Gastroesophageal sphincter (tissue), 3 donors: ENCODE data around the gene RERE.

Experiments
- EP300 ChIP-seq: sonication (generic); formaldehyde crosslinking; IDR thresholded peaks from one replicate; pipeline ENCODE4 v1.6.1; 2017; ENCODE audit warnings: antibody characterized with exemption, mild to moderate bottlenecking
- POLR2A ChIP-seq, 2 donors: fragments of 450-650 bp; IDR thresholded peaks; one replicate each; pipeline ENCODE4 v1.6.1; 2017; ENCODE audit warnings: antibody characterized with exemption in 2 of 2, mild to moderate bottlenecking in 2 of 2, moderate library complexity in 1 of 2
- POLR2AphosphoS5 ChIP-seq: sonication (generic); formaldehyde crosslinking; IDR thresholded peaks from one replicate; pipeline ENCODE4 v1.6.1; 2017; ENCODE audit warnings: antibody characterized with exemption
- TF ChIP-seq, protein P1 (sequence below), 4 experiments: fragments of 200-600 bp in 2 of 4; fragments of 450-650 bp in 2 of 4; sonication (generic) in 1 of 4; IDR thresholded peaks; one replicate each; pipeline ENCODE4 v1.5.1; 2017 to 2019; ENCODE audit warnings: antibody characterized with exemption in 4 of 4, mild to moderate bottlenecking in 2 of 4, moderate library complexity in 2 of 4

DNA sequence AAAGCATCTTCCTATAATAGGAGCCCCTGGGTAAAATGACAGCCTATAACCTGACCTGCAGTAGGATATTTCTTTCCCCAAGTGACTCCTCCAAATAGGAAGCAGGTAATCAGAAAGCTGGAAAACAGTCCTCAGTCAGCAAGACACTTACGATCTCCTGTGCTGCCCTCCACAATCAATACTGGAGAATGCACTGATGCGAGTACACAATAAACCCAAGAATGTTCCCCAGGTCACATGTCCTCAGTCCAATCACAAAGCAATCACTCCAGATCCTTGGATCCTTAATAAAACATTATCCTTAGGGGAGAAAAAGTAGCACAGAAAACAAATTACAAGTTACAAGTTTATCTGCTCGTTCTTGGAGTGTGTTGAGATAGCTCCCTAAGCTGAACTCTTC, 266.4 kb downstream of the RERE start:
- TF ChIP-seq, protein P1, sequence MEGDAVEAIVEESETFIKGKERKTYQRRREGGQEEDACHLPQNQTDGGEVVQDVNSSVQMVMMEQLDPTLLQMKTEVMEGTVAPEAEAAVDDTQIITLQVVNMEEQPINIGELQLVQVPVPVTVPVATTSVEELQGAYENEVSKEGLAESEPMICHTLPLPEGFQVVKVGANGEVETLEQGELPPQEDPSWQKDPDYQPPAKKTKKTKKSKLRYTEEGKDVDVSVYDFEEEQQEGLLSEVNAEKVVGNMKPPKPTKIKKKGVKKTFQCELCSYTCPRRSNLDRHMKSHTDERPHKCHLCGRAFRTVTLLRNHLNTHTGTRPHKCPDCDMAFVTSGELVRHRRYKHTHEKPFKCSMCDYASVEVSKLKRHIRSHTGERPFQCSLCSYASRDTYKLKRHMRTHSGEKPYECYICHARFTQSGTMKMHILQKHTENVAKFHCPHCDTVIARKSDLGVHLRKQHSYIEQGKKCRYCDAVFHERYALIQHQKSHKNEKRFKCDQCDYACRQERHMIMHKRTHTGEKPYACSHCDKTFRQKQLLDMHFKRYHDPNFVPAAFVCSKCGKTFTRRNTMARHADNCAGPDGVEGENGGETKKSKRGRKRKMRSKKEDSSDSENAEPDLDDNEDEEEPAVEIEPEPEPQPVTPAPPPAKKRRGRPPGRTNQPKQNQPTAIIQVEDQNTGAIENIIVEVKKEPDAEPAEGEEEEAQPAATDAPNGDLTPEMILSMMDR (IDR thresholded peaks at IDR 0.05) = no peak
- TF ChIP-seq EP300 (no peak), POLR2A (IDR thresholded peaks at IDR 0.05) (no peak), POLR2AphosphoS5 (no peak)
